Endothelial cell of umbilical vein (primary cell): ENCODE measurements around the gene ZBTB46. TPM values are rescaled to one million over a fixed set of nuclear protein-coding genes. Genes with fewer than 3 reads are reported as not detected.

Experiments used
- BruUV-seq: library from RNA; stranded (reverse); fragments of 400-500 nt; replicated peaks from 2 replicates; lab custom pipeline; 2021; lab: Mats Ljungman, UMichigan
- CTCF ChIA-PET: fragments of 300-600, 350-600 bp; sonication (Branson Sonifier 250); formaldehyde crosslinking; loops from one replicate; lab custom pipeline; 2021; ENCODE audit warnings: antibody characterized with exemption, inconsistent platforms; lab: Charles Lee
- POLR2A ChIA-PET: fragments of 300-600, 350-600 bp; sonication (Branson Sonifier 250); formaldehyde crosslinking; loops from one replicate; lab custom pipeline; 2021; ENCODE audit warnings: antibody characterized with exemption, inconsistent platforms; lab: Charles Lee
- DNase-seq: peaks from one replicate; pipeline ENCODE4 v3.0.0-alpha.2; 2011; ENCODE audit warnings: low read depth, low spot score
- FAIRE-seq: peaks from 2 replicates; lab custom pipeline; 2011; peaks lifted over from hg19 to GRCh38; lab: Jason Lieb, UNC
- H2AFZ ChIP-seq: 2 replicates; pipeline ENCODE4 v1.6.0; 2012; ENCODE audit warnings: low read depth, low read length, control low read depth, inconsistent platforms
- H3K27ac ChIP-seq: 2 replicates; pipeline ENCODE4 v1.5.1; 2011; ENCODE audit warnings: low read depth, mild to moderate bottlenecking, control low read depth, low read length, moderate library complexity; ENCODE audit not compliant: insufficient read depth
- H3K27me3 ChIP-seq, 2 experiments: 2 replicates each; pipeline versions ENCODE4 v1.6.0 to v1.6.1; 2011; ENCODE audit warnings: low read length in 2 of 2, mixed read lengths in 1 of 2; ENCODE audit not compliant: control insufficient read depth in 2 of 2, insufficient read depth in 2 of 2
- H3K36me3 ChIP-seq, 2 experiments: 2 replicates in 1 of 2; 3 replicates in 1 of 2; pipeline ENCODE4 v1.5.1; 2011; ENCODE audit warnings: low read length in 2 of 2, mild to moderate bottlenecking in 1 of 2, moderate library complexity in 1 of 2; ENCODE audit not compliant: control insufficient read depth in 2 of 2, insufficient read depth in 2 of 2; ENCODE audit errors: extremely low read depth in 1 of 2
- H3K4me1 ChIP-seq: 3 replicates; pipeline ENCODE4 v1.5.1; 2011; ENCODE audit warnings: mild to moderate bottlenecking, low read length; ENCODE audit not compliant: control insufficient read depth, insufficient read depth; ENCODE audit errors: extremely low read depth
- H3K4me2 ChIP-seq: 2 replicates; pipeline ENCODE4 v1.6.1; 2011; ENCODE audit warnings: low read length, control low read depth, mixed read lengths; ENCODE audit not compliant: insufficient read depth
- H3K4me3 ChIP-seq, 3 experiments: fragments of 200-600 bp in 1 of 3; sonication (generic), shearing (Covaris generic) in 1 of 3; replicated peaks in 1 of 3; 2 replicates each; pipeline ENCODE4 v1.5.1; 2011 to 2016; ENCODE audit warnings: control low read depth in 3 of 3, low read length in 3 of 3, mild to moderate bottlenecking in 2 of 3, inconsistent platforms in 1 of 3, low read depth in 1 of 3, moderate library complexity in 1 of 3; ENCODE audit not compliant: insufficient read depth in 1 of 3
- H3K79me2 ChIP-seq: 2 replicates; pipeline ENCODE4 v1.6.0; 2012; ENCODE audit warnings: low read length, inconsistent platforms; ENCODE audit not compliant: control insufficient read depth, insufficient read depth
- H3K9ac ChIP-seq: replicated peaks from 2 replicates; pipeline ENCODE3; 2011; ENCODE audit warnings: low read length, control low read depth; ENCODE audit not compliant: insufficient read depth; ENCODE audit errors: extremely low read depth
- H3K9me1 ChIP-seq: replicated peaks from 3 replicates; pipeline ENCODE4 v1.6.0; 2011; ENCODE audit warnings: mild to moderate bottlenecking, low read length; ENCODE audit not compliant: control insufficient read depth, insufficient read depth; ENCODE audit errors: extremely low read depth
- H3K9me3 ChIP-seq: replicated peaks from 2 replicates; pipeline ENCODE4 v1.5.1; 2012; ENCODE audit warnings: low read length, inconsistent platforms; ENCODE audit not compliant: control insufficient read depth, insufficient read depth
- H4K20me1 ChIP-seq: replicated peaks from 2 replicates; pipeline ENCODE3; 2011; ENCODE audit warnings: mild to moderate bottlenecking, low read length; ENCODE audit not compliant: control insufficient read depth, insufficient read depth; ENCODE audit errors: extremely low read depth
- EZH2 ChIP-seq: IDR thresholded peaks from 2 replicates; pipeline ENCODE4 v1.6.1; 2012; ENCODE audit warnings: borderline replicate concordance, low read depth, mild to moderate bottlenecking, moderate library complexity, low read length, inconsistent platforms; ENCODE audit not compliant: severe bottlenecking
- FOS ChIP-seq: IDR thresholded peaks from 2 replicates; pipeline ENCODE4 v1.6.1; 2011; ENCODE audit warnings: mild to moderate bottlenecking, low read length, moderate library complexity, borderline replicate concordance; ENCODE audit not compliant: insufficient read depth
- JUN ChIP-seq: IDR thresholded peaks from 2 replicates; pipeline ENCODE4 v1.6.1; 2011; ENCODE audit warnings: borderline replicate concordance, low read depth; ENCODE audit not compliant: insufficient read length, insufficient read depth
- MYC ChIP-seq: IDR thresholded peaks from one replicate; pipeline ENCODE4 v1.6.1; 2011; ENCODE audit warnings: mild to moderate bottlenecking, low read depth, low read length
- POLR2A ChIP-seq: IDR thresholded peaks from 2 replicates; pipeline ENCODE4 v1.6.1; 2012; ENCODE audit warnings: low read depth, mild to moderate bottlenecking, control low read depth, low read length
- POLR2AphosphoS5 ChIP-seq: IDR thresholded peaks from 2 replicates; pipeline ENCODE4 v1.6.1; 2012; ENCODE audit warnings: low read depth, mild to moderate bottlenecking, control low read depth, low read length, moderate library complexity; ENCODE audit not compliant: insufficient read depth
- dilution Hi-C: fragments of 300-500 bp; cut with MboI; formaldehyde crosslinking; loops from one replicate; pipeline ENCODE4 v1.15.0; 2019; ENCODE audit warnings: low sequenced_read_pairs; ENCODE audit not compliant: extremely low pct_ligation_motif_present
- intact Hi-C: fragments of 100-400 bp; cut with micrococcal nuclease; formaldehyde crosslinking; loops from one replicate; pipeline ENCODE4 v1.10.0; 2022
- polyA plus RNA-seq, 4 experiments: library from polyadenylated mRNA; depleted of rRNA in 3 of 4; stranded (reverse) in 3 of 4; unstranded in 1 of 4; fragments of >200 nt; gene quantifications; 2 replicates each; pipeline versions ENCODE4 v1.2.1 to v1.2.3, GENCODE V29; 2011 to 2012; ENCODE audit warnings: missing spikeins in 1 of 4
- total RNA-seq: library from RNA; stranded (reverse); gene quantifications from 2 replicates; pipeline ENCODE4 v1.2.3, GENCODE V29; 2021
- TF ChIP-seq, protein P1 (sequence below), 2 donors: IDR thresholded peaks; 1 replicate in 1 of 2; 2 replicates in 1 of 2; pipeline ENCODE4 v1.5.1; 2011; ENCODE audit warnings: low read length in 2 of 2, mild to moderate bottlenecking in 2 of 2, moderate library complexity in 2 of 2, control low read depth in 1 of 2, inconsistent platforms in 1 of 2, low read depth in 1 of 2; ENCODE audit not compliant: insufficient read depth in 1 of 2; ENCODE audit errors: extremely low read depth in 1 of 2

The ZBTB46 gene
- total and polyA plus RNA-seq, 2 donors (not counting 3 experiments of a cell fraction or from before 2014, with no cell fraction given): 1.3 to 7.1 TPM

DNA sequence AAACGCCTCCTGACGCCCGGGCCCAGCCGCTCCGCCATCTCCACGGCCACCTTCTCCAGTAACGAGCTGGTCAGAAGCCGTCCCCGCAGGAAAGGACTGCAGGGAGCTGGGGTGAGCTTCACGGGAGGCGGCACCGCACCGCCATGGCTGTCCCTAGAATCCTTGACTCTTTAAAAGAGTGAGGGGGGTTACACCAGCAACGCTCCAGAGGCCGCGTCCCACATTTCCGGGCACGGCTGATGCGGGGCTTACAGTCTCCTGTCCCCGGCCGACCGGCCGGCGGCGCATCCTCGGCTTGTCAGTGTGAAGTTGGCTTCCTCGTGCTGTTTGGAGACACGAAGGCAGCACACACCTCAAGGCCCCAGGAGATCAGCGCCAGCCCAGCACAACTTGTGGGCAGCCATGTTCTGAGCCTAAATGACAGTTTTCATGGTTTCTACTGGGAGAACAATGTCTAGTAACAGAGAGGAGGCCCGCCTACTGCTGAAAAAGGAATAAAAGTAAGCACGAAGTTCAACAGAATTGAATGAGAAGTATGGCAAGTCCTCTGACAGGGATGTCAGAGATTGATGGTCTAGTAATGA, 61.1 kb downstream of the ZBTB46 start:
- Histone ChIP-seq H3K9ac (no peak overlapping the region), H3K9me3 (no peaks in the 10 kb centered on the region), H3K4me2 (no peak overlapping the region), H4K20me1 (no peaks in the 10 kb centered on the region), H3K4me1 (peaks cover 6% of the 10 kb centered on the region), H3K79me2 (no peaks in the 10 kb centered on the region), H3K9me1 (no peaks in the 10 kb centered on the region), H3K27me3 (no peaks in the 10 kb centered on the region), H2AFZ (no peak overlapping the region), H3K4me3 (no peak overlapping the region), H3K27ac (no peak overlapping the region), H3K36me3 (no peaks in the 10 kb centered on the region)
- ChIA-PET CTCF (no interaction called here), POLR2A (no interaction called here)
- FAIRE-seq (no peak), DNase-seq (no peak)
- intact Hi-C loops: no loop called here
- no peak for TF ChIP-seq MYC
- TF ChIP-seq JUN: no peak
- no peak for TF ChIP-seq POLR2AphosphoS5
- no peak for TF ChIP-seq FOS
- TF ChIP-seq, protein P1, sequence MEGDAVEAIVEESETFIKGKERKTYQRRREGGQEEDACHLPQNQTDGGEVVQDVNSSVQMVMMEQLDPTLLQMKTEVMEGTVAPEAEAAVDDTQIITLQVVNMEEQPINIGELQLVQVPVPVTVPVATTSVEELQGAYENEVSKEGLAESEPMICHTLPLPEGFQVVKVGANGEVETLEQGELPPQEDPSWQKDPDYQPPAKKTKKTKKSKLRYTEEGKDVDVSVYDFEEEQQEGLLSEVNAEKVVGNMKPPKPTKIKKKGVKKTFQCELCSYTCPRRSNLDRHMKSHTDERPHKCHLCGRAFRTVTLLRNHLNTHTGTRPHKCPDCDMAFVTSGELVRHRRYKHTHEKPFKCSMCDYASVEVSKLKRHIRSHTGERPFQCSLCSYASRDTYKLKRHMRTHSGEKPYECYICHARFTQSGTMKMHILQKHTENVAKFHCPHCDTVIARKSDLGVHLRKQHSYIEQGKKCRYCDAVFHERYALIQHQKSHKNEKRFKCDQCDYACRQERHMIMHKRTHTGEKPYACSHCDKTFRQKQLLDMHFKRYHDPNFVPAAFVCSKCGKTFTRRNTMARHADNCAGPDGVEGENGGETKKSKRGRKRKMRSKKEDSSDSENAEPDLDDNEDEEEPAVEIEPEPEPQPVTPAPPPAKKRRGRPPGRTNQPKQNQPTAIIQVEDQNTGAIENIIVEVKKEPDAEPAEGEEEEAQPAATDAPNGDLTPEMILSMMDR (IDR thresholded peaks at IDR 0.05; ENCODE audit: extremely low read depth in 1 of 2, insufficient read depth in 1 of 2, low read depth in 1 of 2, low read length in 2 of 2): no peak
- no peak for TF ChIP-seq POLR2A
- no peak for TF ChIP-seq EZH2
- dilution Hi-C loops: no loop called here
- no TSS peak for BruUV-seq
